ENCODE results near the gene ZNF155. TPM values are rescaled to one million over a fixed set of nuclear protein-coding genes. Genes with fewer than 3 reads are reported as not detected.
A peak's percentile ranks its signal among the peaks of the same experiment; 100 is the strongest.

The ZNF155 gene
- total and polyA plus RNA-seq, 4 donors = 1.7 to 5.5 (median 2.9) TPM

DNA sequence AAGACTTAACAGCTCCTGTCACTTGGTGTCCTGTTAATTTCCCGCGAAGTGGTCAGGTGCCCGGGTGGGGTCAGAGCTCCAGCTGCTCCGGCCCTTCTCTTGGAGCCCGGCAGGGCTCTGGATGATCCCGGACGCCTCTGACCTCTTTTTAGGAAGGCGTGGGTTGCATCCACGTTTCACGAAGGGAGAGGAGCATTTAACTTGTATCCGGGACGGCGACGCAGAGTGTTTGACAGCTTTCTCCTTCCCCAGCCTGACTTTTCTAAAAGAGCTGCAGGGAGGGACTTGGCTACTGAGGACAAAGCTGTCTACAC lies 656 bp downstream of the ZNF155 start (continued):
- TF ChIP-seq, protein P1, sequence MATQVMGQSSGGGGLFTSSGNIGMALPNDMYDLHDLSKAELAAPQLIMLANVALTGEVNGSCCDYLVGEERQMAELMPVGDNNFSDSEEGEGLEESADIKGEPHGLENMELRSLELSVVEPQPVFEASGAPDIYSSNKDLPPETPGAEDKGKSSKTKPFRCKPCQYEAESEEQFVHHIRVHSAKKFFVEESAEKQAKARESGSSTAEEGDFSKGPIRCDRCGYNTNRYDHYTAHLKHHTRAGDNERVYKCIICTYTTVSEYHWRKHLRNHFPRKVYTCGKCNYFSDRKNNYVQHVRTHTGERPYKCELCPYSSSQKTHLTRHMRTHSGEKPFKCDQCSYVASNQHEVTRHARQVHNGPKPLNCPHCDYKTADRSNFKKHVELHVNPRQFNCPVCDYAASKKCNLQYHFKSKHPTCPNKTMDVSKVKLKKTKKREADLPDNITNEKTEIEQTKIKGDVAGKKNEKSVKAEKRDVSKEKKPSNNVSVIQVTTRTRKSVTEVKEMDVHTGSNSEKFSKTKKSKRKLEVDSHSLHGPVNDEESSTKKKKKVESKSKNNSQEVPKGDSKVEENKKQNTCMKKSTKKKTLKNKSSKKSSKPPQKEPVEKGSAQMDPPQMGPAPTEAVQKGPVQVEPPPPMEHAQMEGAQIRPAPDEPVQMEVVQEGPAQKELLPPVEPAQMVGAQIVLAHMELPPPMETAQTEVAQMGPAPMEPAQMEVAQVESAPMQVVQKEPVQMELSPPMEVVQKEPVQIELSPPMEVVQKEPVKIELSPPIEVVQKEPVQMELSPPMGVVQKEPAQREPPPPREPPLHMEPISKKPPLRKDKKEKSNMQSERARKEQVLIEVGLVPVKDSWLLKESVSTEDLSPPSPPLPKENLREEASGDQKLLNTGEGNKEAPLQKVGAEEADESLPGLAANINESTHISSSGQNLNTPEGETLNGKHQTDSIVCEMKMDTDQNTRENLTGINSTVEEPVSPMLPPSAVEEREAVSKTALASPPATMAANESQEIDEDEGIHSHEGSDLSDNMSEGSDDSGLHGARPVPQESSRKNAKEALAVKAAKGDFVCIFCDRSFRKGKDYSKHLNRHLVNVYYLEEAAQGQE (IDR thresholded peaks at IDR 0.05) = no peak
- TF ChIP-seq, protein P2, sequence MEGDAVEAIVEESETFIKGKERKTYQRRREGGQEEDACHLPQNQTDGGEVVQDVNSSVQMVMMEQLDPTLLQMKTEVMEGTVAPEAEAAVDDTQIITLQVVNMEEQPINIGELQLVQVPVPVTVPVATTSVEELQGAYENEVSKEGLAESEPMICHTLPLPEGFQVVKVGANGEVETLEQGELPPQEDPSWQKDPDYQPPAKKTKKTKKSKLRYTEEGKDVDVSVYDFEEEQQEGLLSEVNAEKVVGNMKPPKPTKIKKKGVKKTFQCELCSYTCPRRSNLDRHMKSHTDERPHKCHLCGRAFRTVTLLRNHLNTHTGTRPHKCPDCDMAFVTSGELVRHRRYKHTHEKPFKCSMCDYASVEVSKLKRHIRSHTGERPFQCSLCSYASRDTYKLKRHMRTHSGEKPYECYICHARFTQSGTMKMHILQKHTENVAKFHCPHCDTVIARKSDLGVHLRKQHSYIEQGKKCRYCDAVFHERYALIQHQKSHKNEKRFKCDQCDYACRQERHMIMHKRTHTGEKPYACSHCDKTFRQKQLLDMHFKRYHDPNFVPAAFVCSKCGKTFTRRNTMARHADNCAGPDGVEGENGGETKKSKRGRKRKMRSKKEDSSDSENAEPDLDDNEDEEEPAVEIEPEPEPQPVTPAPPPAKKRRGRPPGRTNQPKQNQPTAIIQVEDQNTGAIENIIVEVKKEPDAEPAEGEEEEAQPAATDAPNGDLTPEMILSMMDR (IDR thresholded peaks at IDR 0.05; ENCODE audit: low read depth, low read length, missing input control) = no peak
- TF ChIP-seq NR2F2 (IDR thresholded peaks at IDR 0.05) = no peak

DNA sequence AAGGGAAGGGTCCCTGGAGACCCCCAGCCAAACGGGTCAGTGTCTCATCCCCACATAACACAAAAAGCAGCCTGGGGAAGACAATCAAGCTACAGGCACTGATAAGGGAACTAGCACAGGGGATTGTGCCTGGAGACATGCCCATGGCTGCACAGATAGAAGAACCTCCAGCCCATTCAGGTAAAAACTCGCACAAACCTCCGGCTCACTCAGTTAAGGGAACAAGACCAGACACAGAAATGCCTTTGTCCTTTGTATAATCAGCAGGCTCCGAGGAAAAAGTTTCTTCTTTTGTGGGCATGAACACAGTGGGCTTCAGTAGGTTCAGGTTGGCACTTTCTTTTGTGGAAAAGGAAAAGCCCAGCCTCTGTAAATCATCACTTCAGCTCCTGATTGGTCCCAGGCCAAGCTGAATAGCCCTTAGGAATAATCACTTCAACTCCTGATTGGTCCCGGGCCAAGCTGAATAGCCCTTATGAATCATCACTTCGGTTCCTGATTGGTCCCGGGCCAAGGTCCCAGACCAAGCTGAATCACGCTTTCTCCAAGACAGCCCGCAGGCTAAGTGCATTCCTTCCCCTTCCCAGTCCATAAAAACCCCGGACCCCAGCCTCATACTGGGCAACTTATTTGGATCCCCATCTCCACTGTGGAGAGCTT lies 13.8 kb downstream of the ZNF155 start:
- TF ChIP-seq HNF4A (conservative IDR thresholded peaks at IDR 0.05) (no peak), RAD21 (IDR thresholded peaks at IDR 0.05) (no peak), GABPA (IDR thresholded peaks at IDR 0.05 in 1 of 2, conservative IDR thresholded peaks at IDR 0.05 in 1 of 2) (no peak), FOXA2 (IDR thresholded peaks at IDR 0.05) (no peak), YY1 (IDR thresholded peaks at IDR 0.05) (no peak), FOXA1 (IDR thresholded peaks at IDR 0.05) (no peak), NR2F2 (IDR thresholded peaks at IDR 0.05) (no peak), HNF4G (IDR thresholded peaks at IDR 0.05) (no peak), EGR1 (IDR thresholded peaks at IDR 0.05; ENCODE audit: low read depth in 2 of 2) (no peak), SP1 (IDR thresholded peaks at IDR 0.05) (no peak)
- TF ChIP-seq, protein P3, sequence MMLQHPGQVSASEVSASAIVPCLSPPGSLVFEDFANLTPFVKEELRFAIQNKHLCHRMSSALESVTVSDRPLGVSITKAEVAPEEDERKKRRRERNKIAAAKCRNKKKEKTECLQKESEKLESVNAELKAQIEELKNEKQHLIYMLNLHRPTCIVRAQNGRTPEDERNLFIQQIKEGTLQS (IDR thresholded peaks at IDR 0.05) = no peak
- TF ChIP-seq, protein P2 (IDR thresholded peaks at IDR 0.05; ENCODE audit: low read depth, low read length, missing input control) = no peak
- TF ChIP-seq, protein P4, sequence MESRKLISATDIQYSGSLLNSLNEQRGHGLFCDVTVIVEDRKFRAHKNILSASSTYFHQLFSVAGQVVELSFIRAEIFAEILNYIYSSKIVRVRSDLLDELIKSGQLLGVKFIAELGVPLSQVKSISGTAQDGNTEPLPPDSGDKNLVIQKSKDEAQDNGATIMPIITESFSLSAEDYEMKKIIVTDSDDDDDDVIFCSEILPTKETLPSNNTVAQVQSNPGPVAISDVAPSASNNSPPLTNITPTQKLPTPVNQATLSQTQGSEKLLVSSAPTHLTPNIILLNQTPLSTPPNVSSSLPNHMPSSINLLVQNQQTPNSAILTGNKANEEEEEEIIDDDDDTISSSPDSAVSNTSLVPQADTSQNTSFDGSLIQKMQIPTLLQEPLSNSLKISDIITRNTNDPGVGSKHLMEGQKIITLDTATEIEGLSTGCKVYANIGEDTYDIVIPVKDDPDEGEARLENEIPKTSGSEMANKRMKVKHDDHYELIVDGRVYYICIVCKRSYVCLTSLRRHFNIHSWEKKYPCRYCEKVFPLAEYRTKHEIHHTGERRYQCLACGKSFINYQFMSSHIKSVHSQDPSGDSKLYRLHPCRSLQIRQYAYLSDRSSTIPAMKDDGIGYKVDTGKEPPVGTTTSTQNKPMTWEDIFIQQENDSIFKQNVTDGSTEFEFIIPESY (IDR thresholded peaks at IDR 0.05) = no peak
- TF ChIP-seq, protein P1 (IDR thresholded peaks at IDR 0.05) = no peak
- TF ChIP-seq, protein P5, sequence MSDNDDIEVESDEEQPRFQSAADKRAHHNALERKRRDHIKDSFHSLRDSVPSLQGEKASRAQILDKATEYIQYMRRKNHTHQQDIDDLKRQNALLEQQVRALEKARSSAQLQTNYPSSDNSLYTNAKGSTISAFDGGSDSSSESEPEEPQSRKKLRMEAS (IDR thresholded peaks at IDR 0.05) = no peak
- 93% methylated on average over 10 of the region's 10 CpGs for WGBS
- Histone ChIP-seq H3K27ac (ENCODE audit: low read depth in 1 of 2, low read length in 2 of 2) (no peak overlapping the region), H3K36me3 (ENCODE audit: control insufficient read depth in 4 of 4, insufficient read depth in 3 of 4, low read depth in 1 of 4, low read length in 3 of 4) (peaks cover 2 to 49% (median 35%) of the 10 kb centered on the region in 4 donors), H3K4me3 (ENCODE audit: low read depth in 1 of 3, low read length in 3 of 3) (peak overlapping the region in 2 of 3 donors; percentile 14 to 39), H3K4me1 (ENCODE audit: control insufficient read depth in 4 of 4, insufficient read depth in 4 of 4, low read length in 3 of 4) (peaks cover 2 to 8% (median 5%) of the 10 kb centered on the region in 4 donors), H3K9me3 (ENCODE audit: control insufficient read depth in 4 of 4, low read length in 3 of 4) (peaks cover 10 to 50% (median 35%) of the 10 kb centered on the region in 4 donors), H3K27me3 (ENCODE audit: control insufficient read depth in 4 of 4, insufficient read depth in 4 of 4, low read length in 3 of 4) (no peaks in the 10 kb centered on the region), H3K9ac (ENCODE audit: low read depth in 1 of 2, low read length in 2 of 2) (no peak overlapping the region)
- DNase-seq (ENCODE audit: low spot score) = no peak

All from liver (tissue), 9 donors.